K562 (cell line): ENCODE measurements around the gene RABGAP1L. TPM values are rescaled to one million over a fixed set of nuclear protein-coding genes. Genes with fewer than 3 reads are reported as not detected.

Experiments
- ATAC-seq: fragments of 200-7000 bp; cut with Tn5 transposase; 3 replicates; pipeline ENCODE4 v1.9.1; 2020; ENCODE audit warnings: moderate library complexity
- BruUV-seq: library from RNA; stranded (reverse); fragments of 400-500 nt; replicated peaks from 2 replicates; lab custom pipeline; 2021; lab: Mats Ljungman, UMichigan
- CTCF ChIA-PET: fragments of 300-600 bp; formaldehyde crosslinking; extraction: SDS; loops from one replicate; lab custom pipeline; 2021; ENCODE audit warnings: low intra/inter-chr PET ratio; lab: Yijun Ruan, JAX
- POLR2A ChIA-PET: fragments of 300-600, 350-650 bp; sonication (Branson Sonifier 250); formaldehyde crosslinking; extraction: SDS; loops from one replicate; lab custom pipeline; 2021; ENCODE audit warnings: antibody characterized with exemption, inconsistent platforms; lab: Yijun Ruan, JAX
- DNase-seq, 4 experiments: peaks; one replicate each; pipeline versions ENCODE4 v3.0.0 to v3.0.0-alpha.2; 2011 to 2018; ENCODE audit warnings: low spot score in 3 of 4, mixed read lengths in 3 of 4; ENCODE audit errors: extremely low read depth in 1 of 4
- FAIRE-seq: peaks from 2 replicates; lab custom pipeline; 2011; peaks lifted over from hg19 to GRCh38; lab: Jason Lieb, UNC
- H2AFZ ChIP-seq: 2 replicates; pipeline ENCODE4 v1.6.0; 2011; ENCODE audit warnings: low read depth, low read length, control low read depth, inconsistent platforms
- H3K27ac ChIP-seq: fragments of 200-600 bp; 3 replicates; pipeline ENCODE4 v1.8.0; 2011; ENCODE audit warnings: low read depth, mild to moderate bottlenecking, control low read depth, inconsistent platforms, low read length, moderate library complexity, mixed read lengths; ENCODE audit errors: extremely low read depth
- H3K27me3 ChIP-seq, 2 experiments: fragments of 300-600 bp in 1 of 2; 2 replicates in 1 of 2; 3 replicates in 1 of 2; pipeline versions ENCODE4 v1.6.0 to v1.8.0; 2011; ENCODE audit warnings: inconsistent platforms in 2 of 2, low read length in 2 of 2, mild to moderate bottlenecking in 1 of 2, mixed read lengths in 1 of 2, moderate library complexity in 1 of 2; ENCODE audit not compliant: control insufficient read depth in 2 of 2, insufficient read depth in 2 of 2
- H3K36me3 ChIP-seq: fragments of 300-600 bp; 3 replicates; pipeline ENCODE4 v1.8.0; 2011; ENCODE audit warnings: mild to moderate bottlenecking, low read length, inconsistent platforms; ENCODE audit not compliant: control insufficient read depth, insufficient read depth
- H3K4me1 ChIP-seq, 2 experiments: fragments of 200-600 bp in 1 of 2; replicated peaks in 1 of 2; 2 replicates in 1 of 2; 3 replicates in 1 of 2; pipeline versions ENCODE4 v1.5.1 to v1.8.0; 2011; ENCODE audit warnings: inconsistent platforms in 2 of 2, low read length in 2 of 2, mild to moderate bottlenecking in 1 of 2, mixed read lengths in 1 of 2, moderate library complexity in 1 of 2; ENCODE audit not compliant: control insufficient read depth in 2 of 2, insufficient read depth in 2 of 2
- H3K4me2 ChIP-seq: 2 replicates; pipeline ENCODE4 v1.6.1; 2011; ENCODE audit warnings: low read length, control low read depth, inconsistent platforms, mixed read lengths; ENCODE audit not compliant: insufficient read depth
- H3K4me3 ChIP-seq: fragments of 200-600 bp; sonication (generic), shearing (Covaris generic); 2 replicates; pipeline ENCODE4 v1.5.1; 2016; ENCODE audit warnings: control low read depth, inconsistent platforms
- H3K79me2 ChIP-seq: fragments of 200-600 bp; 3 replicates; pipeline ENCODE4 v1.8.0; 2011; ENCODE audit warnings: low read length, inconsistent platforms; ENCODE audit not compliant: control insufficient read depth, insufficient read depth
- H3K9ac ChIP-seq, 2 experiments: 2 replicates each; pipeline versions ENCODE4 v1.6.0 to v1.6.1; 2011; ENCODE audit warnings: low read depth in 2 of 2, low read length in 2 of 2, control low read depth in 1 of 2, inconsistent platforms in 1 of 2, mild to moderate bottlenecking in 1 of 2, mixed read lengths in 1 of 2; ENCODE audit not compliant: insufficient read depth in 1 of 2
- H3K9me1 ChIP-seq: one replicate; pipeline ENCODE4 v1.6.0; 2011; ENCODE audit warnings: inconsistent platforms, mild to moderate bottlenecking, low read length, moderate library complexity; ENCODE audit not compliant: control insufficient read depth, insufficient read depth
- H3K9me3 ChIP-seq: replicated peaks from 2 replicates; pipeline ENCODE4 v1.5.1; 2011; ENCODE audit warnings: low read depth, low read length, inconsistent platforms; ENCODE audit not compliant: control insufficient read depth, insufficient read depth
- H4K20me1 ChIP-seq: replicated peaks from 2 replicates; pipeline ENCODE4 v1.6.1; 2011; ENCODE audit warnings: low read length, inconsistent platforms, mixed read lengths; ENCODE audit not compliant: control insufficient read depth, insufficient read depth
- CHD4 ChIP-seq: fragments of 200-600 bp; sonication (generic); IDR thresholded peaks from 3 replicates; pipeline ENCODE4 v1.6.1; 2012; ENCODE audit warnings: low read depth, mild to moderate bottlenecking, mixed read lengths, low read length, inconsistent platforms; ENCODE audit not compliant: insufficient read depth, insufficient replicate concordance, poor library complexity, severe bottlenecking
- DMBX1 ChIP-seq: fragments of 250-450 bp; sonication (Bioruptor Pico); IDR thresholded peaks from 2 replicates; pipeline ENCODE4 v1.8.0; 2022; ENCODE audit warnings: inconsistent platforms, mild to moderate bottlenecking, moderate library complexity, borderline replicate concordance
- EGR1 ChIP-seq: fragments of 450-650 bp; conservative IDR thresholded peaks from 2 replicates; pipeline ENCODE4 v1.6.1; 2017; ENCODE audit warnings: mild to moderate bottlenecking
- FOXJ3 ChIP-seq: sonication (generic); formaldehyde crosslinking; IDR thresholded peaks from 2 replicates; pipeline ENCODE4 v1.4.0; 2020; ENCODE audit warnings: mild to moderate bottlenecking, missing genetic modification reagents
- KDM1A ChIP-seq, 2 experiments: fragments of 450-650 bp; IDR thresholded peaks; 2 replicates each; pipeline ENCODE4 v1.6.1; 2016; ENCODE audit warnings: mild to moderate bottlenecking in 2 of 2
- KLF10 ChIP-seq: fragments of 250-450 bp; sonication (Bioruptor Pico); IDR thresholded peaks from 2 replicates; pipeline ENCODE4 v1.6.1; 2021; ENCODE audit warnings: matching md5 sums
- PTBP1 ChIP-seq: fragments of 200-400 bp; formaldehyde crosslinking; IDR thresholded peaks from 2 replicates; pipeline ENCODE4 v1.6.1; 2017; ENCODE audit warnings: low read depth, low read length
- TCF7L2 ChIP-seq: fragments of 150-350 bp; IDR thresholded peaks from 2 replicates; pipeline ENCODE4 v1.6.1; 2016; ENCODE audit warnings: low read depth, mild to moderate bottlenecking, low read length, moderate library complexity
- ZNF707 ChIP-seq: fragments of 250-450 bp; sonication (Bioruptor Pico); conservative IDR thresholded peaks from 2 replicates; pipeline ENCODE4 v1.8.0; 2022; ENCODE audit warnings: inconsistent platforms, mild to moderate bottlenecking, moderate library complexity
- ZSCAN29 ChIP-seq: fragments of 450-650 bp; IDR thresholded peaks from 2 replicates; pipeline ENCODE4 v1.6.1; 2017
- WGBS: fragments of 100-300 bp; shearing (Covaris generic); methylation state at CpG from one replicate; pipeline ENCODE4 v1.1.6; 2016; ENCODE audit warnings: low coverage, mixed read lengths; ENCODE audit not compliant: insufficient coverage; ENCODE audit errors: missing lambda C conversion rate; 5-methylcytosine and 5-hydroxymethylcytosine counted together
- in situ Hi-C: fragments of 300-500 bp; cut with MboI; formaldehyde crosslinking; loops from 4 replicates; pipeline ENCODE4 v1.15.0; 2018; ENCODE audit warnings: inconsistent platforms, mixed read lengths
- intact Hi-C: fragments of 100-400 bp; cut with micrococcal nuclease; formaldehyde crosslinking; loops from 2 replicates; pipeline ENCODE4 v1.14.2; 2022
- polyA plus RNA-seq, 8 experiments: library from polyadenylated mRNA; depleted of rRNA in 4 of 8; stranded (reverse) in 5 of 8; unstranded in 3 of 8; fragments of >200 nt; fragmentation: Nextera tagmentation in 2 of 8; fragmentation: Illumina TruSeq in 1 of 8; extraction: Ambion mirVana in 2 of 8; extraction: Trizol in 1 of 8; gene quantifications; 2 replicates each; pipeline versions ENCODE4 v1.2.1 to v1.2.3, GENCODE V29; 2011 to 2014; ENCODE audit warnings: inconsistent platforms in 1 of 8, missing spikeins in 1 of 8
- total RNA-seq, 7 experiments: library from RNA; depleted of rRNA in 6 of 7; stranded (reverse); fragments of >200 nt in 6 of 7; fragmentation: Illumina TruSeq in 2 of 7; extraction: Trizol in 2 of 7; gene quantifications; 2 replicates each; pipeline versions ENCODE4 v1.2.1 to v1.2.3, GENCODE V29; 2011 to 2021; ENCODE audit warnings: low replicate concordance in 1 of 7
- TF ChIP-seq, protein P1 (sequence below): fragments of 250-450 bp; sonication (Bioruptor Pico); IDR thresholded peaks from 2 replicates; pipeline ENCODE4 v1.4.0; 2020; ENCODE audit warnings: borderline replicate concordance
- TF ChIP-seq, protein P2 (sequence below): fragments of 450-650 bp; IDR thresholded peaks from 2 replicates; pipeline ENCODE4 v1.6.1; 2018; ENCODE audit not compliant: partially characterized antibody

Gene RABGAP1L
- total and polyA plus RNA-seq, 9 of the 15 experiments (the other 6 are each of a cell fraction or from before 2014, with no cell fraction given) = 16.5 to 44.9 (median 26.7) TPM

GRCh38 chr1:174352883-174353608 lies 193.7 kb downstream of the RABGAP1L start:
- in situ Hi-C loops (no loop called here), intact Hi-C loops (no loop called here)
- FAIRE-seq (no peak), DNase-seq (no peak), ATAC-seq (peak; percentile 25; the same call in 2 of the 3 replicates)
- H3K9ac ChIP-seq = no peak overlapping the region
- POLR2A ChIA-PET = no interaction called here
- BruUV-seq = no TSS peak
- H3K36me3 ChIP-seq = no peaks in the 10 kb centered on the region
- no peaks in the 10 kb centered on the region for H3K27me3 ChIP-seq
- H2AFZ ChIP-seq = no peak overlapping the region
- CTCF ChIA-PET = no interaction called here
- H3K9me3 ChIP-seq = no peaks in the 10 kb centered on the region
- TF ChIP-seq, protein P1, sequence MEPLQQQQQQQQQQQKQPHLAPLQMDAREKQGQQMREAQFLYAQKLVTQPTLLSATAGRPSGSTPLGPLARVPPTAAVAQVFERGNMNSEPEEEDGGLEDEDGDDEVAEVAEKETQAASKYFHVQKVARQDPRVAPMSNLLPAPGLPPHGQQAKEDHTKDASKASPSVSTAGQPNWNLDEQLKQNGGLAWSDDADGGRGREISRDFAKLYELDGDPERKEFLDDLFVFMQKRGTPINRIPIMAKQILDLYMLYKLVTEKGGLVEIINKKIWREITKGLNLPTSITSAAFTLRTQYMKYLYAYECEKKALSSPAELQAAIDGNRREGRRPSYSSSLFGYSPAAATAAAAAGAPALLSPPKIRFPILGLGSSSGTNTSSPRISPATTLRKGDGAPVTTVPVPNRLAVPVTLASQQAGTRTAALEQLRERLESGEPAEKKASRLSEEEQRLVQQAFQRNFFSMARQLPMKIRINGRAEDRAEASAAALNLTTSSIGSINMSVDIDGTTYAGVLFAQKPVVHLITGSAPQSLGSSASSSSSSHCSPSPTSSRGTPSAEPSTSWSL (CRISPR knock-in tag) = no peak
- TF ChIP-seq CHD4 = no peak
- TF ChIP-seq DMBX1 (CRISPR knock-in tag) = no peak
- no peak for TF ChIP-seq FOXJ3 (CRISPR knock-in tag)
- TF ChIP-seq KDM1A (IDR thresholded peaks at IDR 0.05) = no peak
- no peak for TF ChIP-seq KLF10 (CRISPR knock-in tag)
- no peak for TF ChIP-seq ZNF707 (CRISPR knock-in tag)
- TF ChIP-seq EGR1 = no peak
- TF ChIP-seq, protein P2, sequence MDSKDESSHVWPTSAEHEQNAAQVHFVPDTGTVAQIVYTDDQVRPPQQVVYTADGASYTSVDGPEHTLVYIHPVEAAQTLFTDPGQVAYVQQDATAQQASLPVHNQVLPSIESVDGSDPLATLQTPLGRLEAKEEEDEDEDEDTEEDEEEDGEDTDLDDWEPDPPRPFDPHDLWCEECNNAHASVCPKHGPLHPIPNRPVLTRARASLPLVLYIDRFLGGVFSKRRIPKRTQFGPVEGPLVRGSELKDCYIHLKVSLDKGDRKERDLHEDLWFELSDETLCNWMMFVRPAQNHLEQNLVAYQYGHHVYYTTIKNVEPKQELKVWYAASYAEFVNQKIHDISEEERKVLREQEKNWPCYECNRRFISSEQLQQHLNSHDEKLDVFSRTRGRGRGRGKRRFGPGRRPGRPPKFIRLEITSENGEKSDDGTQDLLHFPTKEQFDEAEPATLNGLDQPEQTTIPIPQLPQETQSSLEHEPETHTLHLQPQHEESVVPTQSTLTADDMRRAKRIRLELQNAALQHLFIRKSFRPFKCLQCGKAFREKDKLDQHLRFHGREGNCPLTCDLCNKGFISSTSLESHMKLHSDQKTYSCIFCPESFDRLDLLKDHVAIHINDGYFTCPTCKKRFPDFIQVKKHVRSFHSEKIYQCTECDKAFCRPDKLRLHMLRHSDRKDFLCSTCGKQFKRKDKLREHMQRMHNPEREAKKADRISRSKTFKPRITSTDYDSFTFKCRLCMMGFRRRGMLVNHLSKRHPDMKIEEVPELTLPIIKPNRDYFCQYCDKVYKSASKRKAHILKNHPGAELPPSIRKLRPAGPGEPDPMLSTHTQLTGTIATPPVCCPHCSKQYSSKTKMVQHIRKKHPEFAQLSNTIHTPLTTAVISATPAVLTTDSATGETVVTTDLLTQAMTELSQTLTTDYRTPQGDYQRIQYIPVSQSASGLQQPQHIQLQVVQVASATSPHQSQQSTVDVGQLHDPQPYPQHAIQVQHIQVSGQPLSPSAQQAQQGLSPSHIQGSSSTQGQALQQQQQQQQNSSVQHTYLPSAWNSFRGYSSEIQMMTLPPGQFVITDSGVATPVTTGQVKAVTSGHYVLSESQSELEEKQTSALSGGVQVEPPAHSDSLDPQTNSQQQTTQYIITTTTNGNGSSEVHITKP = no peak
- no peak for TF ChIP-seq TCF7L2
- no peak for TF ChIP-seq ZSCAN29
- no peak for TF ChIP-seq PTBP1
- H3K4me3 ChIP-seq = no peak overlapping the region
- H3K4me1 ChIP-seq = no peaks in the 10 kb centered on the region
- no peaks in the 10 kb centered on the region for H3K9me1 ChIP-seq
- H3K4me2 ChIP-seq = no peak overlapping the region
- no peaks in the 10 kb centered on the region for H3K79me2 ChIP-seq
- H4K20me1 ChIP-seq = no peaks in the 10 kb centered on the region
- no peak overlapping the region for H3K27ac ChIP-seq
- 69% methylated on average over 3 of the region's 3 CpGs for WGBS
